Thyroid gland (tissue), 4 donors: Measurements from ENCODE around the gene MX2.

Experiments used
- POLR2A ChIP-seq, 2 donors: fragments of 450-650 bp; IDR thresholded peaks; one replicate each; pipeline ENCODE4 v1.6.1; 2017; ENCODE audit warnings: antibody characterized with exemption in 2 of 2, mild to moderate bottlenecking in 2 of 2, moderate library complexity in 1 of 2
- TF ChIP-seq, protein P1 (sequence below), 6 experiments: fragments of 200-600 bp in 3 of 6; fragments of 450-650 bp in 3 of 6; sonication (generic) in 3 of 6; IDR thresholded peaks; one replicate each; pipeline ENCODE4 v1.5.1; 2016 to 2019; ENCODE audit warnings: antibody characterized with exemption in 6 of 6, mild to moderate bottlenecking in 2 of 6, inconsistent platforms in 1 of 6, moderate library complexity in 1 of 6

DNA sequence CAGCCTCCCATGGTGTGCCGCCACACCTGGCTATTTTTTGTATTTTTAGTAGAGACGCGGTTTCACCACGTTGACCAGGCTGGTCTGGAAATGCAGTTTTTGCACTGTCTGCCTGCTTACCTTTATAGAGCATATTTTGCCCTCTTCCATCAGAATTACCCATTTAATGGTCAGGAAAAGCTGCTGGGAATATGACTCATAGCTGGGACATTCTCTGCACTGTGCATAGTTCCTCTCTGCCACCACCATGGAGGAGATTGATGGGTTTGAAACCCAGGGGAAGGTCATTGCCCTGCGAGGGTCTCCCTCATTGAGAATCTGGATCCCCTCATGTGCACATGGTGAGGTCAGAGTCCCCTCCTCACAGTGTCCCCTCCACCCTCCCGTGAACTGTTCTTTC, 96.3 kb downstream of the MX2 start:
- TF ChIP-seq, protein P1, sequence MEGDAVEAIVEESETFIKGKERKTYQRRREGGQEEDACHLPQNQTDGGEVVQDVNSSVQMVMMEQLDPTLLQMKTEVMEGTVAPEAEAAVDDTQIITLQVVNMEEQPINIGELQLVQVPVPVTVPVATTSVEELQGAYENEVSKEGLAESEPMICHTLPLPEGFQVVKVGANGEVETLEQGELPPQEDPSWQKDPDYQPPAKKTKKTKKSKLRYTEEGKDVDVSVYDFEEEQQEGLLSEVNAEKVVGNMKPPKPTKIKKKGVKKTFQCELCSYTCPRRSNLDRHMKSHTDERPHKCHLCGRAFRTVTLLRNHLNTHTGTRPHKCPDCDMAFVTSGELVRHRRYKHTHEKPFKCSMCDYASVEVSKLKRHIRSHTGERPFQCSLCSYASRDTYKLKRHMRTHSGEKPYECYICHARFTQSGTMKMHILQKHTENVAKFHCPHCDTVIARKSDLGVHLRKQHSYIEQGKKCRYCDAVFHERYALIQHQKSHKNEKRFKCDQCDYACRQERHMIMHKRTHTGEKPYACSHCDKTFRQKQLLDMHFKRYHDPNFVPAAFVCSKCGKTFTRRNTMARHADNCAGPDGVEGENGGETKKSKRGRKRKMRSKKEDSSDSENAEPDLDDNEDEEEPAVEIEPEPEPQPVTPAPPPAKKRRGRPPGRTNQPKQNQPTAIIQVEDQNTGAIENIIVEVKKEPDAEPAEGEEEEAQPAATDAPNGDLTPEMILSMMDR (IDR thresholded peaks at IDR 0.05), result no peak
- TF ChIP-seq POLR2A (IDR thresholded peaks at IDR 0.05), result no peak
